Stomach (tissue), 4 donors: Measurements from ENCODE around the gene SMYD3.

ENCODE experiments used
- EP300 ChIP-seq: sonication (generic); formaldehyde crosslinking; IDR thresholded peaks from one replicate; pipeline ENCODE4 v1.6.1; 2017; ENCODE audit warnings: antibody characterized with exemption
- TF ChIP-seq, protein P1 (sequence below), 7 experiments: fragments of 450-650 bp in 4 of 7; fragments of 200-600 bp in 3 of 7; sonication (generic) in 3 of 7; IDR thresholded peaks; one replicate each; pipeline ENCODE4 v1.5.1; 2016 to 2019; ENCODE audit warnings: antibody characterized with exemption in 7 of 7, control low read depth in 2 of 7, mild to moderate bottlenecking in 1 of 7

DNA sequence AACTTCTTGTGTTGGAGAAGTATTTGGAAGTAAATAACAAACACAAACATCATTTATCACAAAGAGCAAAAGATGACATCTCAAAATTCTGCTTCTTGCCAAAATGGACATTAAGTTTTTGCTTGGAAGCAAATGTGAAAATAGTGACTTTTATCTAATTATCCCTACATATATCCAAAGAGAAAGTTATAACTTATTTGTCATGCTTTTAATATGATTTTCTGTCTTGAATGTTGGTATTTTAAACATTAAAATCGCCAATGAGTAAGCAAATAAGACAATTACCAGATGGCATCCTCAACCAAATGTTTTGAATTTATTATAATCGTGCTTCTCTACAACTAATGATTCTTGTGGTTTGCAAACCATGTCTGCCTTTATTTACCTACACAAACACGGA is 758.0 kb downstream of the SMYD3 start:
- TF ChIP-seq, protein P1, sequence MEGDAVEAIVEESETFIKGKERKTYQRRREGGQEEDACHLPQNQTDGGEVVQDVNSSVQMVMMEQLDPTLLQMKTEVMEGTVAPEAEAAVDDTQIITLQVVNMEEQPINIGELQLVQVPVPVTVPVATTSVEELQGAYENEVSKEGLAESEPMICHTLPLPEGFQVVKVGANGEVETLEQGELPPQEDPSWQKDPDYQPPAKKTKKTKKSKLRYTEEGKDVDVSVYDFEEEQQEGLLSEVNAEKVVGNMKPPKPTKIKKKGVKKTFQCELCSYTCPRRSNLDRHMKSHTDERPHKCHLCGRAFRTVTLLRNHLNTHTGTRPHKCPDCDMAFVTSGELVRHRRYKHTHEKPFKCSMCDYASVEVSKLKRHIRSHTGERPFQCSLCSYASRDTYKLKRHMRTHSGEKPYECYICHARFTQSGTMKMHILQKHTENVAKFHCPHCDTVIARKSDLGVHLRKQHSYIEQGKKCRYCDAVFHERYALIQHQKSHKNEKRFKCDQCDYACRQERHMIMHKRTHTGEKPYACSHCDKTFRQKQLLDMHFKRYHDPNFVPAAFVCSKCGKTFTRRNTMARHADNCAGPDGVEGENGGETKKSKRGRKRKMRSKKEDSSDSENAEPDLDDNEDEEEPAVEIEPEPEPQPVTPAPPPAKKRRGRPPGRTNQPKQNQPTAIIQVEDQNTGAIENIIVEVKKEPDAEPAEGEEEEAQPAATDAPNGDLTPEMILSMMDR (IDR thresholded peaks at IDR 0.05), result no peak
- TF ChIP-seq EP300, result no peak
